ENCODE results near the gene ARPC5L.

DNA sequence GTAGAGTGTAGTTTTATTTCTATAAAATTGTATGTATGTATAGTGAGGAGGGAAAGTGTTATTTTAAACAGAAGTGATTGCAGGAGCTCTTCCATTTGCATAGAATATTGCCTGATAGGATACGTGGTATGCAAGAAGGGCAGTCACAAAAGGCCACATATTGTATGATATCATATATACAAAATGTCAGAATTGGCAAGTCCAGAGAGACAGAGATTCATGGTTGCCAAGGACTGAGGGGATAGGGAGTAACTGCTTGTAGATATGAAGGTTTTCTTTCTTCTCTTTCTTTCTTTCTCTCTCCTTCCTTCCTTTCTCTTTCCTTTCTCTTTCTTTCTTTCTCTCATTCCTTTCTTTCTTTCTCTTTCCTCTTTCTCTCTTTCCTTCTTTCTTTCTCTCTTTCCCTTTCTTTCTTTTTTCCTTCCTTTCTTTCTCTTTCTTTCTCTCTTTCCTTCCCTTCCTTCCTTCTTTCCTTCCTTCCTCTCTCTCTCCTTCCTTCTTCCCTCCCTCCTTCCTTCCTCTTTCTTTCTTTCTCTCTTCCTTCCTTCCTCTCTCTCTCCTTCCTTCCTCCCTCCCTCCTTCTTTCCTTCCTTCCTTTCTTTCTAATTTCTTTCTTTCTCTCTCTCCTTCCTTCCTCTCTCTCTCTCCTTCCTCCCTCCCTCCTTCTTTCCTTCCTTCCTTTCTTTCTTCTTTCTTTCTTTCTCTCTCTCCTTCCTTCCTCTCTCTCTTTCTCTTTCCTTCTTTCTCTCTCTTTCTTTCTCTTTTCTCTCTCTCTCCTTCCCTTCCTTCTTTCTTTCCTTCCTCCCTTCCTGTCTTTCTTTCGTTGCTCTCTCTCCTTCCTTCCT lies 33.2 kb upstream of the ARPC5L start:
- TF ChIP-seq, protein P1, sequence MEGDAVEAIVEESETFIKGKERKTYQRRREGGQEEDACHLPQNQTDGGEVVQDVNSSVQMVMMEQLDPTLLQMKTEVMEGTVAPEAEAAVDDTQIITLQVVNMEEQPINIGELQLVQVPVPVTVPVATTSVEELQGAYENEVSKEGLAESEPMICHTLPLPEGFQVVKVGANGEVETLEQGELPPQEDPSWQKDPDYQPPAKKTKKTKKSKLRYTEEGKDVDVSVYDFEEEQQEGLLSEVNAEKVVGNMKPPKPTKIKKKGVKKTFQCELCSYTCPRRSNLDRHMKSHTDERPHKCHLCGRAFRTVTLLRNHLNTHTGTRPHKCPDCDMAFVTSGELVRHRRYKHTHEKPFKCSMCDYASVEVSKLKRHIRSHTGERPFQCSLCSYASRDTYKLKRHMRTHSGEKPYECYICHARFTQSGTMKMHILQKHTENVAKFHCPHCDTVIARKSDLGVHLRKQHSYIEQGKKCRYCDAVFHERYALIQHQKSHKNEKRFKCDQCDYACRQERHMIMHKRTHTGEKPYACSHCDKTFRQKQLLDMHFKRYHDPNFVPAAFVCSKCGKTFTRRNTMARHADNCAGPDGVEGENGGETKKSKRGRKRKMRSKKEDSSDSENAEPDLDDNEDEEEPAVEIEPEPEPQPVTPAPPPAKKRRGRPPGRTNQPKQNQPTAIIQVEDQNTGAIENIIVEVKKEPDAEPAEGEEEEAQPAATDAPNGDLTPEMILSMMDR (IDR thresholded peaks at IDR 0.05; ENCODE audit: poor library complexity): no peak
- TF ChIP-seq EZH2phosphoT487 (IDR thresholded peaks at IDR 0.05; ENCODE audit: low read depth, severe bottlenecking, unreplicated experiment): no peak
